ENCODE data around the gene TALDO1.

DNA sequence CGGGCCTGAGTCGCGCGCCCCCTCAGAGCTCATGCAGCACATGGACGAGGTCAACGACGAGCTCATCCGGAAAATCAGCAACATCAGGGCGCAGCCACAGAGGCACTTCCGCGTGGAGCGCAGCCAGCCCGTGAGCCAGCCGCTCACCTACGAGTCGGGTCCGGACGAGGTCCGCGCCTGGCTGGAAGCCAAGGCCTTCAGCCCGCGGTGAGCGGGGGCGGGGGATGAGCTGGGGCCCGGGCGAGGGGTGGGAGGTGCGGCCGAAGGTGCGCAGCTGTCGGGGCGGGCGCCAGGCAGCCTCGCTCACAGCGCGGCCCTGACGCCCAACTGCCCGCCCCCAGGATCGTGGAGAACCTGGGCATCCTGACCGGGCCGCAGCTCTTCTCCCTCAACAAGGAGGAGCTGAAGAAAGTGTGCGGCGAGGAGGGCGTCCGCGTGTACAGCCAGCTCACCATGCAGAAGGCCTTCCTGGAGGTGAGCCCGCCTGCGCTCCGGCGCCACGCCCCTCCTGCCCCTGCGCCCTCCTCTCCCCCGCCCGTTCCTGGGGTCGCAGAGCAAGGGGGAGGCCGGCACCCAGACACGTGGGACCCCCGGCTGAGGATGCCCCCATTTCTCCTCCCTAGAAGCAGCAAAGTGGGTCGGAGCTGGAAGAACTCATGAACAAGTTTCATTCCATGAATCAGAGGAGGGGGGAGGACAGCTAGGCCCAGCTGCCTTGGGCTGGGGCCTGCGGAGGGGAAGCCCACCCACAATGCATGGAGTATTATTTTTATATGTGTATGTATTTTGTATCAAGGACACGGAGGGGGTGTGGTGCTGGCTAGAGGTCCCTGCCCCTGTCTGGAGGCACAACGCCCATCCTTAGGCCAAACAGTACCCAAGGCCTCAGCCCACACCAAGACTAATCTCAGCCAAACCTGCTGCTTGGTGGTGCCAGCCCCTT is 20.7 kb upstream of the TALDO1 start:
- TF ChIP-seq, protein P1, sequence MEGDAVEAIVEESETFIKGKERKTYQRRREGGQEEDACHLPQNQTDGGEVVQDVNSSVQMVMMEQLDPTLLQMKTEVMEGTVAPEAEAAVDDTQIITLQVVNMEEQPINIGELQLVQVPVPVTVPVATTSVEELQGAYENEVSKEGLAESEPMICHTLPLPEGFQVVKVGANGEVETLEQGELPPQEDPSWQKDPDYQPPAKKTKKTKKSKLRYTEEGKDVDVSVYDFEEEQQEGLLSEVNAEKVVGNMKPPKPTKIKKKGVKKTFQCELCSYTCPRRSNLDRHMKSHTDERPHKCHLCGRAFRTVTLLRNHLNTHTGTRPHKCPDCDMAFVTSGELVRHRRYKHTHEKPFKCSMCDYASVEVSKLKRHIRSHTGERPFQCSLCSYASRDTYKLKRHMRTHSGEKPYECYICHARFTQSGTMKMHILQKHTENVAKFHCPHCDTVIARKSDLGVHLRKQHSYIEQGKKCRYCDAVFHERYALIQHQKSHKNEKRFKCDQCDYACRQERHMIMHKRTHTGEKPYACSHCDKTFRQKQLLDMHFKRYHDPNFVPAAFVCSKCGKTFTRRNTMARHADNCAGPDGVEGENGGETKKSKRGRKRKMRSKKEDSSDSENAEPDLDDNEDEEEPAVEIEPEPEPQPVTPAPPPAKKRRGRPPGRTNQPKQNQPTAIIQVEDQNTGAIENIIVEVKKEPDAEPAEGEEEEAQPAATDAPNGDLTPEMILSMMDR (IDR thresholded peaks at IDR 0.05; ENCODE audit: poor library complexity), result no peak
- TF ChIP-seq EZH2 (IDR thresholded peaks at IDR 0.05; ENCODE audit: borderline replicate concordance), result no peak
